Stimulated activated CD8-positive, alpha-beta memory T cell treated with anti-CD3 and anti-CD28 coated beads, Interleukin-15, amount 100 ng/mL, for 48 hours (primary cell): ENCODE data around the gene PLXNB1.

Source experiments
- DNase-seq, 2 donors: peaks; one replicate each; pipeline ENCODE4 v3.0.0-alpha.2; 2020; ENCODE audit warnings: low read depth in 2 of 2

The PLXNB1 gene

GRCh38 chr3:48419597-48419996 is 10.3 kb downstream of the PLXNB1 start:
- no peak for DNase-seq

GRCh38 chr3:48419149-48419548 is 10.7 kb downstream of the PLXNB1 start:
- no peak for DNase-seq

- DNase-seq = no peak
Observed at GRCh38 chr3:48418651-48419050, 11.2 kb downstream of the PLXNB1 start.

- DNase-seq = no peak
Observed at GRCh38 chr3:48418140-48418539, 11.7 kb downstream of the PLXNB1 start.

GRCh38 chr3:48417529-48418108 is 12.3 kb downstream of the PLXNB1 start:
- DNase-seq = no peak

- no peak for DNase-seq
Observed at GRCh38 chr3:48416546-48416945, 13.3 kb downstream of the PLXNB1 start.

GRCh38 chr3:48416091-48416505 is 13.8 kb downstream of the PLXNB1 start:
- no peak for DNase-seq

GRCh38 chr3:48415251-48415953 is 14.5 kb downstream of the PLXNB1 start:
- no peak for DNase-seq

- DNase-seq = no peak
Observed at GRCh38 chr3:48414376-48415250, 15.3 kb downstream of the PLXNB1 start.

- DNase-seq = no peak
Observed at GRCh38 chr3:48413611-48414010, 16.3 kb downstream of the PLXNB1 start.

GRCh38 chr3:48413086-48413485 is 16.8 kb downstream of the PLXNB1 start:
- DNase-seq = no peak

GRCh38 chr3:48412375-48413001 is 17.4 kb downstream of the PLXNB1 start:
- DNase-seq = no peak

- DNase-seq = no peak
Observed at GRCh38 chr3:48411606-48412374, 18.1 kb downstream of the PLXNB1 start.

GRCh38 chr3:48411041-48411588 is 18.8 kb downstream of the PLXNB1 start:
- no peak for DNase-seq

GRCh38 chr3:48410205-48411040 is 19.5 kb downstream of the PLXNB1 start:
- DNase-seq = no peak

- DNase-seq = no peak
Observed at GRCh38 chr3:48409291-48410201, 20.3 kb downstream of the PLXNB1 start.

- no peak for DNase-seq
Observed at GRCh38 chr3:48408823-48409281, 21.0 kb downstream of the PLXNB1 start.

- no peak for DNase-seq
Observed at GRCh38 chr3:48407542-48408099, 22.3 kb downstream of the PLXNB1 start.
